Stomach (tissue), 9 donors: ENCODE results near the gene RPS3. TPM values are rescaled to one million over a fixed set of nuclear protein-coding genes. Genes with fewer than 3 reads are reported as not detected.
A peak's percentile ranks its signal among the peaks of the same experiment; 100 is the strongest.

Experiments
- DNase-seq, 2 donors: peaks; one replicate each; pipeline versions ENCODE4 v3.0.0 to v3.0.0-alpha.2; 2013 to 2019
- H3K27ac ChIP-seq, 5 donors: fragments of 200-600 bp in 4 of 5; sonication (generic) in 4 of 5; one replicate each; pipeline ENCODE4 v1.5.1; 2013 to 2019; ENCODE audit warnings: mild to moderate bottlenecking in 1 of 5, moderate library complexity in 1 of 5
- H3K27me3 ChIP-seq, 3 donors: fragments of 200-600 bp; sonication (generic); one replicate each; pipeline ENCODE4 v1.5.1; 2017 to 2019; ENCODE audit warnings: mixed run types in 1 of 3
- H3K36me3 ChIP-seq, 4 donors: fragments of 200-600 bp; sonication (generic); 1 replicate in 3 of 4; 2 replicates in 1 of 4; pipeline ENCODE4 v1.5.1; 2016 to 2019
- H3K4me1 ChIP-seq, 4 donors: fragments of 200-600 bp; sonication (generic); one replicate each; pipeline ENCODE4 v1.5.1; 2016 to 2019
- H3K4me3 ChIP-seq, 4 donors: fragments of 200-600 bp; sonication (generic) in 3 of 4; one replicate each; pipeline ENCODE4 v1.5.1; 2016 to 2019; ENCODE audit warnings: mild to moderate bottlenecking in 1 of 4
- H3K9me3 ChIP-seq, 4 donors: fragments of 200-600 bp; sonication (generic); one replicate each; pipeline ENCODE4 v1.5.1; 2016 to 2019
- CTCF ChIP-seq, 7 experiments: fragments of 450-650 bp in 4 of 7; fragments of 200-600 bp in 3 of 7; sonication (generic) in 3 of 7; IDR thresholded peaks; one replicate each; pipeline ENCODE4 v1.5.1; 2016 to 2019; ENCODE audit warnings: antibody characterized with exemption in 7 of 7, control low read depth in 2 of 7, mild to moderate bottlenecking in 1 of 7
- EP300 ChIP-seq: sonication (generic); formaldehyde crosslinking; IDR thresholded peaks from one replicate; pipeline ENCODE4 v1.6.1; 2017; ENCODE audit warnings: antibody characterized with exemption
- POLR2A ChIP-seq, 4 donors: fragments of 450-650 bp; IDR thresholded peaks; one replicate each; pipeline ENCODE4 v1.6.1; 2016; ENCODE audit warnings: antibody characterized with exemption in 4 of 4, control low read depth in 2 of 4, mild to moderate bottlenecking in 1 of 4, moderate library complexity in 1 of 4
- POLR2AphosphoS5 ChIP-seq, 3 donors: sonication (generic); formaldehyde crosslinking; IDR thresholded peaks; one replicate each; pipeline ENCODE4 v1.6.1; 2016; ENCODE audit warnings: antibody characterized with exemption in 3 of 3
- WGBS, 5 donors: extraction: QIAGEN DNeasy Blood & Tissue Kit in 3 of 5; methylation state at CpG; one replicate each; pipeline versions ENCODE4 v1.1.5 to v1.1.7; 2013 to 2018; 5-methylcytosine and 5-hydroxymethylcytosine counted together
- intact Hi-C: fragments of 100-400 bp; cut with DNase I; formaldehyde crosslinking; loops from one replicate; pipeline ENCODE4 v1.15.1; 2023; ENCODE audit warnings: low total_unique reads
- polyA plus RNA-seq, 3 donors: library from polyadenylated mRNA; stranded (reverse); fragments of 200-250 nt; gene quantifications; one replicate each; pipeline ENCODE4 v1.2.3, GENCODE V29; 2013
- total RNA-seq, 5 donors: library from RNA; depleted of rRNA; stranded (reverse); fragments of >200 nt; gene quantifications; one replicate each; pipeline versions ENCODE4 v1.1.0 to v1.2.3, GENCODE V29; 2014 to 2016
- donor health status: healthy with polysubstance abuse.
- donor health status: Bipolar disorder and iron deficiency.
- donor health status: healthy.

RPS3 gene
- total and polyA plus RNA-seq, 8 donors = 607 to 3,770 (median 1,532) TPM

DNA sequence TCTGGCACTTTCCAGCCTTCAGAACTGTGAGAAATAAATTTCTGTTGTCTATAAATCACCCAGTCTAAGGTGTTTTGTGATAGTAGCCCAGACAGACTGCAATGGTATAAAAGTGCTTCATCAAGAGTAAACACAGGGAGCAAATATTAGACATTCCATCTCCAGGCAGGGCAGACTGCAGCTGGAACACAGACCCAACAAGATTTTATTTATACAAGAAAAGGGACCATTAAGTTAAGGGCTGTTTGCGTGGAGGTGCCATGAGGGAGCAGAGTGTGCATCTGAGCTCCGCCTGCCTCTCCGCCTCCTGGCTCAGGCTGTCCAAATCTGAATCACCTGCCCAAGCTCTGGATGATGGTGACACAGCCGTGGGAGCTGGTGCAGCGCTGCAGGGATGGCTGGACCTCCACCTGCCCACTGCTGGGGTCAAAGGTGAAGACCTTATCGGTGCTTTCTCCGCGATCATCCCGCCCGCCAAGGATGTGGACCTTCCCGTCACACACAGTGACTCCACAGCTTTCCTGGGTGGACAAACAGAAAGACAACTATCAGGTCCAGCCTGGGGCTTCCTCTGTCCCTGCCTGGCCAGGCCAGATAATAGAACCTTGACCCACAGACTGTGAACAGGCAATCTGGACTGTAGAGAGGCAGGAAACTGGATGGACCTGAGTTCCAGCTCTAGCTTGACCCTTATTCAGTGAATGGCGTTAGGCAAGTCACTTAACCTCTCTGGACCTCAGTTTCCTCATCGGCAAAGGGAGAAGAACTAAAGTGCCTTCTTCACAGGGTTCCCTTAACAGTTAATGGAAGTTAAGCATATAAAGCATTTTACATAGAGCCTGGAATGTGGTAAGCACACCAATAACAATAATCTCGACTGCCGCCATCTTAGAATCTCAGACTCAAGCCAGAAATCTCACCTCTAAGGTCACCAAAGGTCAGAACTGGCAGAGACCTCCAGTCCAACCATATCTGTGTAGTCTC, 23.2 kb downstream of the RPS3 start:
- peak in 1 of 3 donors; percentile 39 for TF ChIP-seq POLR2AphosphoS5 (IDR thresholded peaks at IDR 0.05)
- no peak for TF ChIP-seq POLR2A (IDR thresholded peaks at IDR 0.05)
- Histone ChIP-seq H3K4me1 (peaks cover 8 to 66% (median 37%) of the 10 kb centered on the region in 4 donors), H3K27ac (peak overlapping the region; percentile 45 to 83 (median 78)), H3K9me3 (no peaks in the 10 kb centered on the region), H3K27me3 (no peaks in the 10 kb centered on the region), H3K4me3 (no peak overlapping the region), H3K36me3 (peaks cover 4 to 18% (median 10%) of the 10 kb centered on the region in 4 donors)
- WGBS, 5 donors = 45 to 77% (median 51%) methylated on average over 13 to 15 of the region's 15 CpGs
- intact Hi-C loops = no loop called here
- DNase-seq = peak; percentile 78 to 86

DNA sequence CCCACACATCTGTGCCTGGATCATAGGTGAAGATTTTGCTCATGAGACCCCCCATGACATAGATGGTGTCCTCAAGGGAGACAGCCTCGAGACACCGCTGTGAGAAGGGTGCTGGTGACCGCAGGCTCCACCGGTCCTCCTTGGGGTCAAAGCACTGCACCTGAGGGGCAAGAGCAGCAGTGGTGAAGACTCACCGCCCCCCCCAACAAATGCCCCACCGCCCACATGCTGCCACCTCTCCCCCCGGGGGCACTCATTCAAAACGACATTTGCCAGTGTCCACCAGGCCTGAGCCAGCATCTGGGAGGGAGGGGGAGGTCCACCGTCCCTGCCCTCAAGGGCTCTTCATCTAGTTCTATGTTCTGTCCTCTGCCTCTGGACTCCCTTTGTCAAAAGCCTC, 24.4 kb downstream of the RPS3 start:
- intact Hi-C loops = no loop called here
- Histone ChIP-seq H3K9me3 (no peaks in the 10 kb centered on the region), H3K27ac (peak overlapping the region in 2 of 5 donors; percentile 69 to 78), H3K27me3 (peaks cover 0 to 6% (median under 1%) of the 10 kb centered on the region in 3 donors), H3K36me3 (peaks cover 4 to 18% (median 10%) of the 10 kb centered on the region in 4 donors), H3K4me3 (no peak overlapping the region), H3K4me1 (peaks cover 8 to 65% (median 39%) of the 10 kb centered on the region in 4 donors)
- DNase-seq = no peak
- TF ChIP-seq POLR2A (IDR thresholded peaks at IDR 0.05) = no peak
- no peak for TF ChIP-seq POLR2AphosphoS5 (IDR thresholded peaks at IDR 0.05)
- no peak for TF ChIP-seq EP300
- TF ChIP-seq CTCF (IDR thresholded peaks at IDR 0.05) = no peak
- 83 to 98% (median 91%) methylated on average over 5 to 9 of the region's 9 CpGs for WGBS, 5 donors

GRCh38 chr11:75424396-75424795, 25.1 kb downstream of the RPS3 start:
- Histone ChIP-seq H3K4me3 (no peak overlapping the region), H3K9me3 (peaks cover 0 to 1% (median under 1%) of the 10 kb centered on the region in 4 donors), H3K36me3 (peaks cover 4 to 18% (median 10%) of the 10 kb centered on the region in 4 donors), H3K4me1 (peaks cover 8 to 65% (median 42%) of the 10 kb centered on the region in 4 donors), H3K27ac (peak overlapping the region in 1 of 5 donors; percentile 78), H3K27me3 (peaks cover 0 to 13% (median 7%) of the 10 kb centered on the region in 3 donors)
- WGBS, 5 donors = 92 to 100% (median 96%) methylated on average over 1 of the region's 1 CpG
- no peak for DNase-seq
- intact Hi-C loops = no loop called here
- TF ChIP-seq EP300 (no peak), POLR2AphosphoS5 (IDR thresholded peaks at IDR 0.05) (no peak), POLR2A (IDR thresholded peaks at IDR 0.05) (no peak), CTCF (IDR thresholded peaks at IDR 0.05) (no peak)

- Histone ChIP-seq H3K4me1 (peaks cover 18 to 62% (median 43%) of the 10 kb centered on the region in 4 donors), H3K36me3 (peaks cover 4 to 18% (median 10%) of the 10 kb centered on the region in 4 donors), H3K27ac (no peak overlapping the region), H3K9me3 (peaks cover 0 to 6% (median 4%) of the 10 kb centered on the region in 4 donors), H3K27me3 (peaks cover 0 to 21% (median 12%) of the 10 kb centered on the region in 3 donors), H3K4me3 (no peak overlapping the region)
- no peak for TF ChIP-seq EP300
- TF ChIP-seq POLR2A (IDR thresholded peaks at IDR 0.05) = no peak
- no peak for TF ChIP-seq CTCF (IDR thresholded peaks at IDR 0.05)
- no peak for TF ChIP-seq POLR2AphosphoS5 (IDR thresholded peaks at IDR 0.05)
- WGBS, 5 donors = 85 to 94% (median 92%) methylated on average over 4 to 29 of the region's 29 CpGs
- intact Hi-C loops = no loop called here
- no peak for DNase-seq
These were observed 26.1 kb downstream of the RPS3 start for GRCh38 chr11:75425422-75425821.
